A673 (cell line): ENCODE results near the gene PNMA8A.

Source experiments
- EZH2 ChIP-seq: fragments of 200-600 bp; sonication (generic); IDR thresholded peaks from 2 replicates; pipeline ENCODE4 v1.6.1; 2017; ENCODE audit warnings: borderline replicate concordance, low read depth, mild to moderate bottlenecking, mixed read lengths, antibody characterized with exemption, low read length; ENCODE audit not compliant: poor library complexity, severe bottlenecking
- TF ChIP-seq, protein P1 (sequence below): fragments of 300-800, 200-600 bp; sonication (generic); conservative IDR thresholded peaks from 2 replicates; pipeline ENCODE4 v1.5.1; 2017; ENCODE audit warnings: low read depth, mild to moderate bottlenecking, antibody characterized with exemption, low read length, moderate library complexity, mixed read lengths

DNA sequence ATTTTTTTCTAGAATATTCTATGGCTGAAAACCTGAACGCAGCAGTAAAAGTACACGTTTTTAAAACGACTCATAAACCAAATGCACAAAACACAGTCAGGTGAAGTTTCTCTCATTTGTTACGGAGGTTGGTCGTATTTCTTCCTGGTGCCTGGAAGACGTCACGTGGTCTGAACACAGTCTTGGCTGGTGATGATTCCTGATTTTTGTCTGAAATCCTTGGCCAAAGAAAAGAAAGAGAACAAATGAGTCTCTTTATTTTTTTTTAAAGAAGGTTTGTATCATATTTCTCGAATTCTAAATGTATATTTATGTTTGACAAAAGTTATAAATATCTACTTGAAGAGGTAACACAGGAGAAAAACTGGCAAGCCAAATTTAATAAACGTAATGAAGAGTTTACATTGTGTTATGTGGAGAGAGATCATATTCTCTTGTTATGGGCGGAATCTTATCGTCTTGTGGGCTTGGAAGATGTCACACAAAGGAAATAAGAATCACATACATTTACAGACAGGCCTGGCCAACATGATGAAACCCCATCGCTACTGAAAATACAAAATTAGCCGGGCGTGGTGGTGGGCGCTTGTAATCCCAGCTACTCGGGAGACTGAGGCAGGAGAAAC lies 10.0 kb upstream of the PNMA8A start:
- TF ChIP-seq, protein P1, sequence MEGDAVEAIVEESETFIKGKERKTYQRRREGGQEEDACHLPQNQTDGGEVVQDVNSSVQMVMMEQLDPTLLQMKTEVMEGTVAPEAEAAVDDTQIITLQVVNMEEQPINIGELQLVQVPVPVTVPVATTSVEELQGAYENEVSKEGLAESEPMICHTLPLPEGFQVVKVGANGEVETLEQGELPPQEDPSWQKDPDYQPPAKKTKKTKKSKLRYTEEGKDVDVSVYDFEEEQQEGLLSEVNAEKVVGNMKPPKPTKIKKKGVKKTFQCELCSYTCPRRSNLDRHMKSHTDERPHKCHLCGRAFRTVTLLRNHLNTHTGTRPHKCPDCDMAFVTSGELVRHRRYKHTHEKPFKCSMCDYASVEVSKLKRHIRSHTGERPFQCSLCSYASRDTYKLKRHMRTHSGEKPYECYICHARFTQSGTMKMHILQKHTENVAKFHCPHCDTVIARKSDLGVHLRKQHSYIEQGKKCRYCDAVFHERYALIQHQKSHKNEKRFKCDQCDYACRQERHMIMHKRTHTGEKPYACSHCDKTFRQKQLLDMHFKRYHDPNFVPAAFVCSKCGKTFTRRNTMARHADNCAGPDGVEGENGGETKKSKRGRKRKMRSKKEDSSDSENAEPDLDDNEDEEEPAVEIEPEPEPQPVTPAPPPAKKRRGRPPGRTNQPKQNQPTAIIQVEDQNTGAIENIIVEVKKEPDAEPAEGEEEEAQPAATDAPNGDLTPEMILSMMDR = no peak
- no peak for TF ChIP-seq EZH2
